ENCODE measurements around the gene HECW1. TPM values are rescaled to one million over a fixed set of nuclear protein-coding genes. Genes with fewer than 3 reads are reported as not detected.

Gene HECW1
- total and polyA plus RNA-seq, 4 donors = 0.05 TPM; not detected in 3

DNA sequence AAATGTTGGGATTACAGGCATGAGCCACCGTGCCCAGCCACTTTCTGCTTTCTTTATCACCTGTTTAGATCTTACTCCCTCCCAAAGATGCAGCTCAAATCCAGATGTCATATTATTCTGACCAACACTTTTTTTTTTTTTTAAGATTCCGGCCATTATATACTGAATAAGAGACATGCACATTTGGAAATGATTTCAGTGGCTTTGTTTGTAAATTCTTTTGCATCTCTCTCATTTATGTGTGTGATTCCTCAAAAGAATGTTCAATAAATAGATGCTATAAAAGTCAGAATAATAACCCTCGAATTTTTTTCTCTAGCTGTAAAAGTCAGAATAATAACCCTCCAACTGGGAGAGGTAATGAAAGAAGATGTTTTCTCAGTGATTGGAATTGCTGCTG lies 25.4 kb downstream of the HECW1 start (continued):
- TF ChIP-seq NR2F2 (IDR thresholded peaks at IDR 0.05) (no peak), RXRA (IDR thresholded peaks at IDR 0.05) (no peak), MAX (IDR thresholded peaks at IDR 0.05) (no peak), REST (IDR thresholded peaks at IDR 0.05) (no peak)

DNA sequence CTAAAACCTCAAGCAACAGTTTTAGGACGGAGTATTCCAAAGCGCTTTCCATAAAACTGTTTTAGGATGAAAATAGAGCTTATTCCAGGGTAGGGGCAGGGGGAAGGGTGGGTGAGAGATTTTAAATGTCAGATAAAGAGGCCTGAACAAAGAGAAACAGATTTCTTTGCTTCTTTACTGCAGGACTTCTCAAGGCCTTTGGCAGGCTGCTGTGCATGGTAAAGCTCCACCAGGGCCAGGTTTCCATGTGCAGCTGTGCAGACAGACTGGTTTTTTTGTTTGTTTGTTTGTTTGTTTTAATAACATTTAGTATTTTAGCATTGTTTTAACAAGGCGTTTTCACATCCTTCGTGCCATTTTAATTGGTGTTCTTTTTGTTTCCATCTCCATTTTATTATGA lies 26.3 kb downstream of the HECW1 start:
- Histone ChIP-seq H3K36me3 (ENCODE audit: control insufficient read depth in 4 of 4, insufficient read depth in 3 of 4, low read depth in 1 of 4, low read length in 3 of 4) (no peaks in the 10 kb centered on the region), H3K4me3 (ENCODE audit: low read depth in 1 of 3, low read length in 3 of 3) (no peak overlapping the region), H3K9me3 (ENCODE audit: control insufficient read depth in 4 of 4, low read length in 3 of 4) (no peaks in the 10 kb centered on the region), H3K9ac (ENCODE audit: low read depth in 1 of 2, low read length in 2 of 2) (no peak overlapping the region), H3K27ac (ENCODE audit: low read depth in 1 of 2, low read length in 2 of 2) (no peak overlapping the region), H3K4me1 (ENCODE audit: control insufficient read depth in 4 of 4, insufficient read depth in 4 of 4, low read length in 3 of 4) (no peaks in the 10 kb centered on the region), H3K27me3 (ENCODE audit: control insufficient read depth in 4 of 4, insufficient read depth in 4 of 4, low read length in 3 of 4) (peaks cover 0 to 5% (median 0%) of the 10 kb centered on the region in 4 donors)
- no peak for TF ChIP-seq TAF1 (conservative IDR thresholded peaks at IDR 0.05)
- TF ChIP-seq, protein P1, sequence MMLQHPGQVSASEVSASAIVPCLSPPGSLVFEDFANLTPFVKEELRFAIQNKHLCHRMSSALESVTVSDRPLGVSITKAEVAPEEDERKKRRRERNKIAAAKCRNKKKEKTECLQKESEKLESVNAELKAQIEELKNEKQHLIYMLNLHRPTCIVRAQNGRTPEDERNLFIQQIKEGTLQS (IDR thresholded peaks at IDR 0.05) = no peak
- TF ChIP-seq FOXA1 (IDR thresholded peaks at IDR 0.05) = no peak
- no peak for TF ChIP-seq REST (IDR thresholded peaks at IDR 0.05)
- no peak for TF ChIP-seq HNF4A (conservative IDR thresholded peaks at IDR 0.05)
- TF ChIP-seq MAX (IDR thresholded peaks at IDR 0.05) = no peak
- TF ChIP-seq YY1 (IDR thresholded peaks at IDR 0.05) = no peak
- TF ChIP-seq GABPA (IDR thresholded peaks at IDR 0.05 in 1 of 2, conservative IDR thresholded peaks at IDR 0.05 in 1 of 2) = no peak
- no peak for TF ChIP-seq EGR1 (IDR thresholded peaks at IDR 0.05; ENCODE audit: low read depth in 2 of 2)
- 82% methylated on average over 4 of the region's 4 CpGs for WGBS
- no peak for DNase-seq (ENCODE audit: low spot score)

GRCh38 chr7:43139137-43139536 lies 26.7 kb downstream of the HECW1 start:
- Histone ChIP-seq H3K27me3 (ENCODE audit: control insufficient read depth in 4 of 4, insufficient read depth in 4 of 4, low read length in 3 of 4) (peaks cover 0 to 5% (median 0%) of the 10 kb centered on the region in 4 donors), H3K9ac (ENCODE audit: low read depth in 1 of 2, low read length in 2 of 2) (no peak overlapping the region), H3K36me3 (ENCODE audit: control insufficient read depth in 4 of 4, insufficient read depth in 3 of 4, low read depth in 1 of 4, low read length in 3 of 4) (no peaks in the 10 kb centered on the region), H3K9me3 (ENCODE audit: control insufficient read depth in 4 of 4, low read length in 3 of 4) (no peaks in the 10 kb centered on the region), H3K4me3 (ENCODE audit: low read depth in 1 of 3, low read length in 3 of 3) (no peak overlapping the region), H3K27ac (ENCODE audit: low read depth in 1 of 2, low read length in 2 of 2) (no peak overlapping the region), H3K4me1 (ENCODE audit: control insufficient read depth in 4 of 4, insufficient read depth in 4 of 4, low read length in 3 of 4) (no peaks in the 10 kb centered on the region)
- no peak for TF ChIP-seq GABPA (IDR thresholded peaks at IDR 0.05 in 1 of 2, conservative IDR thresholded peaks at IDR 0.05 in 1 of 2)
- no peak for TF ChIP-seq EGR1 (IDR thresholded peaks at IDR 0.05; ENCODE audit: low read depth in 2 of 2)
- TF ChIP-seq MAX (IDR thresholded peaks at IDR 0.05) = no peak
- TF ChIP-seq REST (IDR thresholded peaks at IDR 0.05) = no peak
- TF ChIP-seq, protein P1 (IDR thresholded peaks at IDR 0.05) = no peak
- TF ChIP-seq FOXA1 (IDR thresholded peaks at IDR 0.05) = no peak
- TF ChIP-seq NR2F2 (IDR thresholded peaks at IDR 0.05) = no peak
- TF ChIP-seq, protein P2, sequence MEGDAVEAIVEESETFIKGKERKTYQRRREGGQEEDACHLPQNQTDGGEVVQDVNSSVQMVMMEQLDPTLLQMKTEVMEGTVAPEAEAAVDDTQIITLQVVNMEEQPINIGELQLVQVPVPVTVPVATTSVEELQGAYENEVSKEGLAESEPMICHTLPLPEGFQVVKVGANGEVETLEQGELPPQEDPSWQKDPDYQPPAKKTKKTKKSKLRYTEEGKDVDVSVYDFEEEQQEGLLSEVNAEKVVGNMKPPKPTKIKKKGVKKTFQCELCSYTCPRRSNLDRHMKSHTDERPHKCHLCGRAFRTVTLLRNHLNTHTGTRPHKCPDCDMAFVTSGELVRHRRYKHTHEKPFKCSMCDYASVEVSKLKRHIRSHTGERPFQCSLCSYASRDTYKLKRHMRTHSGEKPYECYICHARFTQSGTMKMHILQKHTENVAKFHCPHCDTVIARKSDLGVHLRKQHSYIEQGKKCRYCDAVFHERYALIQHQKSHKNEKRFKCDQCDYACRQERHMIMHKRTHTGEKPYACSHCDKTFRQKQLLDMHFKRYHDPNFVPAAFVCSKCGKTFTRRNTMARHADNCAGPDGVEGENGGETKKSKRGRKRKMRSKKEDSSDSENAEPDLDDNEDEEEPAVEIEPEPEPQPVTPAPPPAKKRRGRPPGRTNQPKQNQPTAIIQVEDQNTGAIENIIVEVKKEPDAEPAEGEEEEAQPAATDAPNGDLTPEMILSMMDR (IDR thresholded peaks at IDR 0.05; ENCODE audit: low read depth, low read length, missing input control) = no peak
- no peak for TF ChIP-seq YY1 (IDR thresholded peaks at IDR 0.05)
- TF ChIP-seq HNF4G (IDR thresholded peaks at IDR 0.05) = no peak
- 81% methylated on average over 2 of the region's 2 CpGs for WGBS
- no peak for DNase-seq (ENCODE audit: low spot score)
